ENCODE measurements around the gene PATL1.

Gene PATL1

GRCh38 chr11:59660621-59661020 lies 8.2 kb downstream of the PATL1 start:
- no peaks in the 10 kb centered on the region for H3K4me1 ChIP-seq (ENCODE audit: low read depth, poor library complexity, severe bottlenecking)
- H3K79me2 ChIP-seq (ENCODE audit: insufficient read depth, low read depth), result peaks cover 27% of the 10 kb centered on the region; the same call in 1 of the 2 replicates
- TF ChIP-seq CTCF (conservative IDR thresholded peaks at IDR 0.05; ENCODE audit: low read depth, low read length), result no peak
- H3K9ac ChIP-seq, result no peak overlapping the region
- no peak overlapping the region for H2AFZ ChIP-seq (ENCODE audit: low read depth)
- H3K36me3 ChIP-seq (ENCODE audit: insufficient read depth), result peaks cover 18% of the 10 kb centered on the region
- H4K20me1 ChIP-seq (ENCODE audit: insufficient read depth), result no peaks in the 10 kb centered on the region
- no peaks in the 10 kb centered on the region for H3K27me3 ChIP-seq (ENCODE audit: insufficient read depth, low read depth)
- no peak overlapping the region for H3K27ac ChIP-seq
- no peak overlapping the region for H3K4me3 ChIP-seq (IDR thresholded peaks at IDR 0.05; ENCODE audit: insufficient read depth, low read depth, low read length)
- no peak overlapping the region for H3K4me2 ChIP-seq

DNA sequence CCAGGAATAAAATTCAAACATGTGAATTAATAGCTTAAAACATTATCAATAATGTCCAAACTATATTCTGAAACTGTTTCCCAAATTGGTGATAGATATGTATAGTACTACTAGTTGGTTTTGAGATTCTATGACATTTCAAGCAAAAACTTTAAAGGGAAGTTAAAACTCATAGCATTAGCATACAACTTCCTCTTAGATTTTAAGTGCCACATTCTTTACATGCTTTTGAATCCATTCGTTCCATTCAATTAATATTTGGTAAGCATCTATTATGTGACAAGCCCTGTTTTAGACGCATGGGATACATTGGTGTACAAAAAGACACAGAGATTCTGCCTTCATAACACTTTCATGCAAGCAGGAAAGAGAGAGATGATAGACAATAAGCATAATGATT lies 8.9 kb downstream of the PATL1 start:
- Histone ChIP-seq H3K79me2 (ENCODE audit: insufficient read depth, low read depth) (peaks cover 27% of the 10 kb centered on the region; the same call in 1 of the 2 replicates), H3K4me2 (no peak overlapping the region), H3K9ac (no peak overlapping the region), H3K36me3 (ENCODE audit: insufficient read depth) (peaks cover 18% of the 10 kb centered on the region), H3K4me1 (ENCODE audit: low read depth, poor library complexity, severe bottlenecking) (no peaks in the 10 kb centered on the region), H2AFZ (ENCODE audit: low read depth) (no peak overlapping the region), H4K20me1 (ENCODE audit: insufficient read depth) (no peaks in the 10 kb centered on the region), H3K27me3 (ENCODE audit: insufficient read depth, low read depth) (no peaks in the 10 kb centered on the region), H3K27ac (no peak overlapping the region), H3K4me3 (IDR thresholded peaks at IDR 0.05; ENCODE audit: insufficient read depth, low read depth, low read length) (no peak overlapping the region)
- TF ChIP-seq CTCF (conservative IDR thresholded peaks at IDR 0.05; ENCODE audit: low read depth, low read length), result no peak

GRCh38 chr11:59658036-59658435 lies 10.8 kb downstream of the PATL1 start:
- H3K36me3 ChIP-seq (ENCODE audit: insufficient read depth), result peaks cover 25% of the 10 kb centered on the region
- no peak overlapping the region for H3K4me3 ChIP-seq (IDR thresholded peaks at IDR 0.05; ENCODE audit: insufficient read depth, low read depth, low read length)
- no peak for TF ChIP-seq CTCF (conservative IDR thresholded peaks at IDR 0.05; ENCODE audit: low read depth, low read length)

DNA sequence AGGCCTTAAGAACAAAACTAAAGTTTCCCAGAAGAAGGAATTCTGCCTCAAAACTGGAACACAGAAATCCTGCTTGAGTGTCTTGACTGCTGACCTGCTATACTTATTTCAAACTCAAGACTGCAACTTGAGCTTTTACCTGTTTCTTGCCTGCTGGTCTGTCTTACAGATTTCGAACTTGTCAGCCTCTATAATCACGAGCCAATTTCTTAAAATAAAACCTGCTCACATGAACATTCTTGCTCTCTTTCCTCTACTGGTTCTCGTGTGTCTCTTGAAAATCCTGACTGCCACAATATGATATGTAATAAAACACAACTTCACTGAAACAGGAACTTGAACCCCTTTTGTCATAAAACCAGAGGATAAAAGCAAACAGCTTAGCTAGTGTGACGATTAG lies 13.9 kb downstream of the PATL1 start:
- Histone ChIP-seq H3K4me3 (IDR thresholded peaks at IDR 0.05; ENCODE audit: insufficient read depth, low read depth, low read length) (no peak overlapping the region), H3K4me2 (no peak overlapping the region), H3K4me1 (ENCODE audit: low read depth, poor library complexity, severe bottlenecking) (no peaks in the 10 kb centered on the region), H3K9ac (no peak overlapping the region), H3K27me3 (ENCODE audit: insufficient read depth, low read depth) (no peaks in the 10 kb centered on the region), H3K36me3 (ENCODE audit: insufficient read depth) (peaks cover 19% of the 10 kb centered on the region), H3K79me2 (ENCODE audit: insufficient read depth, low read depth) (0 out of 2 replicates have a peak, but pooled peaks cover under 1% of the 10 kb centered on the region), H3K27ac (no peak overlapping the region), H2AFZ (ENCODE audit: low read depth) (no peak overlapping the region), H4K20me1 (ENCODE audit: insufficient read depth) (no peaks in the 10 kb centered on the region)
- TF ChIP-seq CTCF (conservative IDR thresholded peaks at IDR 0.05; ENCODE audit: low read depth, low read length), result no peak

More at GRCh38 chr11:59658036-59658435, 10.8 kb downstream of the PATL1 start:
- no peak overlapping the region for H3K4me2 ChIP-seq
- no peak overlapping the region for H3K9ac ChIP-seq
- H3K79me2 ChIP-seq (ENCODE audit: insufficient read depth, low read depth), result peaks cover 15% of the 10 kb centered on the region; the same call in 1 of the 2 replicates
- H3K4me1 ChIP-seq (ENCODE audit: low read depth, poor library complexity, severe bottlenecking), result no peaks in the 10 kb centered on the region
- no peaks in the 10 kb centered on the region for H4K20me1 ChIP-seq (ENCODE audit: insufficient read depth)
- H3K27ac ChIP-seq, result no peak overlapping the region
- H3K27me3 ChIP-seq (ENCODE audit: insufficient read depth, low read depth), result no peaks in the 10 kb centered on the region
- H2AFZ ChIP-seq (ENCODE audit: low read depth), result no peak overlapping the region
